T-helper 17 cell (primary cell): ENCODE measurements around the gene SMIM30. TPM values are rescaled to one million over a fixed set of nuclear protein-coding genes. Genes with fewer than 3 reads are reported as not detected.

Source experiments
- ATAC-seq: fragments of 150-1000 bp; cut with Tn5 transposase; 2 replicates; pipeline ENCODE4 v1.10.0; 2021; ENCODE audit warnings: mild to moderate bottlenecking, moderate library complexity
- DNase-seq, 3 donors: peaks; one replicate each; pipeline versions ENCODE4 v3.0.0 to v3.0.0-alpha.2; 2020 to 2021
- H3K9me3 ChIP-seq: one replicate; pipeline ENCODE4 v1.7.0; 2013; ENCODE audit warnings: low read length, mild to moderate bottlenecking; ENCODE audit not compliant: control insufficient read depth, poor library complexity, severe bottlenecking
- H3K27ac Mint-ChIP-seq: one replicate; pipeline ENCODE4 v1.8.0; 2022; ENCODE audit warnings: mild to moderate bottlenecking, moderate library complexity, mixed read lengths
- H3K27me3 Mint-ChIP-seq: one replicate; pipeline ENCODE4 v1.8.0; 2022; ENCODE audit warnings: mixed read lengths
- H3K36me3 Mint-ChIP-seq: one replicate; pipeline ENCODE4 v1.8.0; 2022; ENCODE audit warnings: low read depth, mixed read lengths
- H3K4me1 Mint-ChIP-seq: one replicate; pipeline ENCODE4 v1.8.0; 2022; ENCODE audit warnings: mild to moderate bottlenecking, mixed read lengths
- H3K4me3 Mint-ChIP-seq: one replicate; pipeline ENCODE4 v1.8.0; 2022; ENCODE audit warnings: mild to moderate bottlenecking, moderate library complexity, mixed read lengths
- total RNA-seq, 4 donors: library from RNA in 2 of 4; stranded (reverse) in 2 of 4; gene quantifications; one replicate each; pipeline ENCODE4 v1.2.3 and lab custom pipeline; 2022 to 2026

SMIM30 gene
- total RNA-seq, 2 donors from 2014 or later: 9.3 to 10.8 TPM

DNA sequence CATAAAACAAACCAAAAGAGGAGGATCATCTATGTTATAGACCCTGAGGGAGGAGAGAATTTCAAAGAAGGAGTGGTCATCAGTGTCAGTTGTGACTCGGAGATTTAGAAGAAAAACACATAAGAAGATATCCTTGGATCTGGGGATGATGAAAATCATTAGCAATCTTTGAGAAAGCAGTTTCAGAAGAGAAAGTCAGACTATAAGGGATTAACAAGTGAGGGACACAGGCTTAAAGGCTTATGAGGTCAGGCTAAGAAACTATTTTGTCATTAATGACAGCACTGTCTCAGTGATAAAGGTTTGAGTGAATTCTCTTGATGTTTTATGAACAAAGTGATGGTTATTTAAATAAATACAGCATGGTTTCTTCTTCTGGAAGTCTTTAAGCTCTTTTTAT, 25.6 kb downstream of the SMIM30 start:
- no peak for ATAC-seq
- no peak for DNase-seq
- Mint-ChIP-seq H3K4me1 (no peaks in the 10 kb centered on the region), H3K27me3 (peaks cover 56% of the 10 kb centered on the region), H3K36me3 (no peaks in the 10 kb centered on the region), H3K27ac (no peak overlapping the region), H3K4me3 (no peak overlapping the region)
- H3K9me3 ChIP-seq: no peaks in the 10 kb centered on the region

DNA sequence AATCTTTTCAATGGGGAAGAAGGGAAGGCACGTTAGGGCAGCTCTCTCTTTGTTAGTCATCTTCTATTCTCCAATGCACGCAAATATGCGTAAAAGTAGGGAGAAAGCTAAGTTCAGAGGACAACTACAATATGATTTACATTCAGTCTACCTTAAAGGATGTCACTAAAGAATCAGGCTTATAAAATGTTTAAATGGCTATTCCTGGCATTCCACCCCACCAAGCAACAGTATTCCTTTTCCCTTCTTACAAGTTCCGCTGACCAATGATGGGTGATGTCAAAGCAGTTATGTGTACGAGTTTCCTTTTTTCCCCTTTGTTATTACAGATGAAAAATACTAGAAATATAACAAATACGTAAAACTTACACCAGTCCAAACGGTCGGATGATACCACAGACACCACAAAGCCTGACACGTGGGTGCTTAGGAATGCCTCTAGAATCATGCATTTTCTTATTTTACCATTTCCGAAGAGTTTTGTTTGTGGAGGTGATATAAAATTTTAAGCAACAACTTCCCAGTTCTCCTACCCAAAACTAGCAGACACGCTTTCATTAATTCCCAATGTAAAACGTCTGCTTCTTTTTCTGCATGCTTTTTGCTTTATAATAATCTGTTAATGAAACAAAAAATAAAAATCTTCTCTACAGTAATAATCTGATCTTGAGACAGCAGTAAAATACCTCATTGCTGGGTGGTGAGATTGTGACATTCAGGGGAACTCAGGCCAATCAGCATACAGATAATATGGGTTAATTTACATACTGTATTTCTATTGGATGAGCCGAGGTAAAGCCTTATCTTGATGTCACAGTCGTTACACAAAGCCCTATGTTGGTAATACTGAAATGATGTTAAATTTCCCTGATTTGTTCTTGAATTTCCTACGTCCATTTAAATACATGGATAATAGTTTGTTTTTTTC, 31.0 kb downstream of the SMIM30 start:
- DNase-seq: no peak
- Mint-ChIP-seq H3K27me3 (peaks cover 55% of the 10 kb centered on the region), H3K4me1 (peaks cover 7% of the 10 kb centered on the region), H3K36me3 (no peaks in the 10 kb centered on the region), H3K27ac (no peak overlapping the region), H3K4me3 (no peak overlapping the region)
- H3K9me3 ChIP-seq: no peaks in the 10 kb centered on the region
- peak; percentile 65 for ATAC-seq

- peak within 1 kb of the TSS; percentile 63 for H3K4me3 Mint-ChIP-seq
- ATAC-seq: peak; percentile 70
- H3K36me3 Mint-ChIP-seq: no peaks in the 10 kb centered on the region
- H3K4me1 Mint-ChIP-seq: peaks cover 7% of the 10 kb centered on the region
- DNase-seq: peak in 2 of 3 donors; percentile 4 to 10
- H3K9me3 ChIP-seq: no peaks in the 10 kb centered on the region
- peaks cover 53% of the 10 kb centered on the region for H3K27me3 Mint-ChIP-seq
- H3K27ac Mint-ChIP-seq: no peak within 1 kb of the TSS
Measured at GRCh38 chr7:113086431-113086888, 31.9 kb downstream of the SMIM30 start, which contains the start of gene GPR85. TSS of gene GPR85 (minus strand) at chr7:113086827. CDS start at chr7:113084721, 2,106 bp downstream.

- peak overlapping the region; percentile 63 for H3K4me3 Mint-ChIP-seq
- H3K9me3 ChIP-seq: no peaks in the 10 kb centered on the region
- peaks cover 53% of the 10 kb centered on the region for H3K27me3 Mint-ChIP-seq
- no peak overlapping the region for H3K27ac Mint-ChIP-seq
- no peaks in the 10 kb centered on the region for H3K36me3 Mint-ChIP-seq
- DNase-seq (no peak), ATAC-seq (peak; percentile 23)
- H3K4me1 Mint-ChIP-seq: peaks cover 7% of the 10 kb centered on the region
Measured at GRCh38 chr7:113085781-113086390, 32.5 kb downstream of the SMIM30 start.

DNA sequence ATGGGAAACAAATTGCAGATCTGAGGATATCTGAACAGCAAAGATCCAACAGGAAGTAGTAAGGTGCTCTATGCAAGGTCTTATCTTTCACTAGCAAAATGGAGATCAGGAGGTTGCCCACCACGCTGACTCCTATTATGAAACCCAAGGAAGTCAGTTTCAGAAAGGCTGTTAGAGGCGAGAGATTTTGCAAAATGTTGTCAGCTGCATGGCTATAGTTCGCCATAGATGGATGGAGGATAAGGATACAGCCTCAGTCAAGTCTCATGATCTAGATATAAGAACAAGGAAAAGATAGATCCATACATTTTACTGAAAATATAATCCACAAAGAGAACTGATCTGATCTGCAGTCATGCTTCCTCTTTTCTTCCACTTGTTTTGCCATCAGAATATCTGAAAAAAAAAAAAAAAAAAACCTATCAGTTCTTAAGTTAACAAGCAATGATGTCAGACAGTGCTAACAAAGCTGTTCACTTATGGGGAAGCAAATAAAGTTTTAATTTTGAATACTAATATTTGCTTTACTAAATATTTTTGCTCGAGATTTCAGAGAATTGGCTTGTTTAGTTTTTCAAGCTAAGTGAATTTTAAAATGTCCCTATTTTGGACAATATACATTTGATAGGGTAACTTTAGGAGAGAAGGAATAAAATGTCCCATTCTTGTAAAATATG, 33.7 kb downstream of the SMIM30 start:
- H3K36me3 Mint-ChIP-seq: no peaks in the 10 kb centered on the region
- H3K9me3 ChIP-seq: no peaks in the 10 kb centered on the region
- peaks cover 58% of the 10 kb centered on the region for H3K27me3 Mint-ChIP-seq
- DNase-seq (no peak), ATAC-seq (no peak)
- peaks cover 7% of the 10 kb centered on the region for H3K4me1 Mint-ChIP-seq
- H3K4me3 Mint-ChIP-seq: no peak overlapping the region
- no peak overlapping the region for H3K27ac Mint-ChIP-seq

DNA sequence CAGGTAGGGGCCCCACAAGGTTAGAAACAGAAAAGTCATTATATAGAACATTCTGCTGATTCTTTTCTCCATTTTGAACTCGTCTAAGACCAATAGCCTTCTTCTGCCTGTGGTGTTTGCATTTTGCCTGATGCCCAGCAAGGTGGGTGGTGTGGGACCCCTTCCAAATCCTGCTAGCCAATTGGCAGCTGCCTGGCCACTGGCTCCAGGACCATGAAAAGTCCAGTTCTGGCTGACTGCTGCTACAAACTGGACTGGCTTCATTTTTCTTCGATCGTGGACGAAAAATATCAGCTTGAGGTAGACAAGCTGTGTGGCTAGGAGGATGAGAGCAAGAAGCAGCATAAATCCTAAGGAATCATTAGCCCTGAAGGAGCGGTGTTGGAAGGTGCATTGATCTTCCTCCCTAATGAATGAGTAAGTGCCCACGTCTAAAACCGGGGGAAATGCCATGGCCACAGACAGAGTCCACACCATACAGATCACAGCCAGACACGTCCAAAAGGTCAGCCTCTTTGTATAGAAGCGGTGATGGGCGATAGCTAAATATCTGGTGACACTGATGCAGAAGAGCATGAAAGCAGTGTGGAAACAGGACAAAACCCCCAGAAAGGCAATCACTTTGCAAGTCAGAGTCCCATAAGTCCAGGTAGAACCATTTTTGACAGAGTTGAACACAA, 34.4 kb downstream of the SMIM30 start:
- no peaks in the 10 kb centered on the region for H3K36me3 Mint-ChIP-seq
- H3K27me3 Mint-ChIP-seq: peaks cover 61% of the 10 kb centered on the region
- H3K4me1 Mint-ChIP-seq: peaks cover 7% of the 10 kb centered on the region
- no peaks in the 10 kb centered on the region for H3K9me3 ChIP-seq
- H3K4me3 Mint-ChIP-seq: no peak overlapping the region
- ATAC-seq: no peak
- H3K27ac Mint-ChIP-seq: no peak overlapping the region
- no peak for DNase-seq

- peaks cover 58% of the 10 kb centered on the region for H3K27me3 Mint-ChIP-seq
- no peak overlapping the region for H3K4me3 Mint-ChIP-seq
- H3K36me3 Mint-ChIP-seq: no peaks in the 10 kb centered on the region
- no peak for ATAC-seq
- peaks cover 7% of the 10 kb centered on the region for H3K4me1 Mint-ChIP-seq
- DNase-seq: no peak
- no peaks in the 10 kb centered on the region for H3K9me3 ChIP-seq
- H3K27ac Mint-ChIP-seq: no peak overlapping the region
Measured at GRCh38 chr7:113083132-113083815, 35.1 kb downstream of the SMIM30 start.

- H3K36me3 Mint-ChIP-seq: no peaks in the 10 kb centered on the region
Measured at GRCh38 chr7:113078331-113078730, 40.0 kb downstream of the SMIM30 start.

GRCh38 chr7:113076703-113077102, 41.7 kb downstream of the SMIM30 start:
- no peak overlapping the region for H3K4me3 Mint-ChIP-seq
- H3K27me3 Mint-ChIP-seq: peaks cover 20% of the 10 kb centered on the region
- H3K36me3 Mint-ChIP-seq: no peaks in the 10 kb centered on the region
- no peaks in the 10 kb centered on the region for H3K4me1 Mint-ChIP-seq
- no peak overlapping the region for H3K27ac Mint-ChIP-seq
- ATAC-seq: no peak
- H3K9me3 ChIP-seq: no peaks in the 10 kb centered on the region
- DNase-seq: no peak

More at GRCh38 chr7:113078331-113078730, 40.0 kb downstream of the SMIM30 start:
- H3K9me3 ChIP-seq: no peaks in the 10 kb centered on the region
- no peaks in the 10 kb centered on the region for H3K4me1 Mint-ChIP-seq
- ATAC-seq (no peak), DNase-seq (no peak)
- no peak overlapping the region for H3K4me3 Mint-ChIP-seq
- peaks cover 26% of the 10 kb centered on the region for H3K27me3 Mint-ChIP-seq
- no peak overlapping the region for H3K27ac Mint-ChIP-seq

DNA sequence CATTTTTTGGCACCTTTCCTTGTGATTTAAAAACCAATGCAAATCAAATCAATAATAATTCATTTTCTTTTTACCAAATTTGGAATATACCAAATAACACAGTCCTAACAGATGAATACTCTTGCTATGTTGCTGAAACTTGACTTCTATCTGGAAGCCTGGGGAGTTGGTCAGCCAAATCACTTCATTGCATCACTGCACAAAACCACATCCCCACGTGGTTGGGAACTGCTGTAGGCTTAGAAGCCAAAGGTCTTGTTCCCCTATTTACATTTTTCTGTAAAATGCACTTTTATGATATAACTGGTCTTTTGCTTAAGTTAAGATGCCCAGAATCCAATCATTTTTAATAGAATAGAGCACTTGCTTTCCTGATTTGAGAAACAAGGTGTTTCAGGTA, 46.9 kb downstream of the SMIM30 start:
- Mint-ChIP-seq H3K27me3 (peaks cover 17% of the 10 kb centered on the region), H3K36me3 (no peaks in the 10 kb centered on the region), H3K4me3 (no peak overlapping the region), H3K27ac (no peak overlapping the region), H3K4me1 (no peaks in the 10 kb centered on the region)
- no peaks in the 10 kb centered on the region for H3K9me3 ChIP-seq
- DNase-seq: no peak
- ATAC-seq: no peak
